DMS114 treated with DMSO at 0.1 percent for 48 hours (cell line): ENCODE data around the gene CCL8.
A peak's percentile ranks its signal among the peaks of the same experiment; 100 is the strongest.
"Not testable (repeated sequence)": the region's sequence is repeated elsewhere in the genome, so short reads cannot be mapped to it uniquely, and the experiment has no call there.

Source experiments
- DNase-seq: peaks from one replicate; lab custom pipeline; 2025; ENCODE audit not compliant: unreplicated experiment; lab: John Stamatoyannopoulos, UW

CCL8 gene

GRCh38 chr17:34313164-34313563 lies 6.1 kb upstream of the CCL8 start:
- no peak for DNase-seq

DNA sequence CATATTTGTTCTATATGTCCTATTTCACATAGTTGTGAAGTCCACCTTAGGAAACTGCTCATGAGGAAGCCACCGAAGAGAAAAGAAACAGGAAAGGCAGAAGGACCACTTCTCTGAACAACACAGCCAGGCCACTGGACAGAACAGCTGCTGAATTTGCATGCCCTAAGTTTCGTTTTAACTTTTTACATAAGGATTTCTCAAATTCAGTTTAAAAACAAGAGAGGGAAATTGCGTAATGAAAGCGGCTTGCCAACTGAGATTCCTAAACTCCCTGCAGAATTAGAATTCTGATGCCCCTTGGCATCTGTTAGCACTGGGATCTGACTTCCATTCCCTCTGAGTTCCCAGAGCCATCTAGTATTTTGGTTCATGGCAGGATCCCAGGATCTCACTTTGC lies 5.0 kb upstream of the CCL8 start:
- no peak for DNase-seq

DNA sequence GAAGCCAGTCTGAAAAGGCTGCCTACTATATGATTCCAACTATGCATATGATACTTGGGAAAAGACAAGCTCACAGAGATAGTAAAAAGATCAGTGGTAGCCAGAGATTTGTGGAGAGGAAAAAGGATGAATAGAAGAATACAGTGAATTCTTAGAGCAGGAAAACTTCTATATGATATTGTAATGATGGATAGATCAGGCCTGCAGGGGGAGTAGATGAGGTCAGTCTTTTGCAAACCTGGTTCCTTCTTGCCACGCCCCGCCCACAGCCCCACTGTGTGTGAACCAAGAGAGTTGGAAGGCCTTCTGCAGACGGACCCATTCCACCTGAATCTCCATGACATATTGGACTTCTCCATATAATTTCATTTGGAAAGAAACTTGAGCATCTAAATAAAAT lies 761 bp upstream of the CCL8 start:
- DNase-seq, result no peak

DNA sequence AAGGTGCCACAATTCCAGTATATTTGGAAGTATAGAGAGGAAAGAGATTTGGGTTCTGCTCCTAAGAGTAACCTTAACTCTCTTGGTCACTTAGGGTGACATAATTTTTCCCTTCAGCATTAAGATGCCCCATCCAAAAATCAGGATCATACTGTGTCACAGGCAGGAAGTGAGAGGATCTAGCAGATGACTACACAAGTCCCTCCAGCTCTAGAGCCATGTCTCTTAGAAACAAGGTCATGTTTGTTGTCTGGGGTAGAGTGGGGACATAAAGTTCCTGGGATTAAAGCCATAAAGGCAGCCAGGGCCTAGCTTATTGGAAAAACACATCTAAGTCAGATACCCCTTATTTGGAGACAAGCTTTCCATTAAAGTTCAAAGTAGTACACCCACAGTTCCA lies 2.7 kb downstream of the CCL8 start:
- no peak for DNase-seq

- DNase-seq, result not testable (repeated sequence)
Measured at GRCh38 chr17:34327580-34327979, 8.3 kb downstream of the CCL8 start.

GRCh38 chr17:34337701-34338100 lies 18.5 kb downstream of the CCL8 start:
- DNase-seq, result no peak

DNA sequence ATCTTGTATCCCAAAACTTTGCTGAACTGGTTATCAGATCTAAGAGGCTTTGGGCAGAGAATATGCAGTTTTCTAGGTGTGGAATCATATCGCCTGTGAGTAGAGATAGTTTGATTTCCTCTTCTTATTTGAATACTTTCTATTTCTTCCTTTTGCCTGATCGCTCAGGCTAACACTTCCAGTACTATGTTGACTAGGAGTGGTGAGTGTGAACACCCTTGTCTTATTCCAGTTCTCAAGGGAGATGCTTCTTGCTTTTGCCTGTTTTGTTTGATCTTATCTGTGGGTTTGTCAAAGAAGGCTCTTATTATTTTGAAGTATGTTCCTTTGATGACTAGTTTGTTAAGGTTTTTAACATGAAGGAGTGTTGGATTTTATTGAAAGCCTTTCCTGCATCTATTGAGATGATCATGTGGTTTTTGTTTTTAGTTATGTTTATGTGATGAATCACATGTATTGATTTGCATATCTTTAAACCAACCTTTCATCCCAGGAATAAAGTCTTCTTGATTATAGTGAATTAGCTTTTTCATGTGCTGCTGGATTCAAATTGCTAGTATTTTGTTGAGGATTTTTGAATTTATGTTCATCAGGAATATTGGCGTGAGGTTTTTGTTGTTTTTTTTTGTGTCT lies 20.0 kb downstream of the CCL8 start:
- DNase-seq, result no peak

- no peak for DNase-seq
Measured at GRCh38 chr17:34341916-34342315, 22.7 kb downstream of the CCL8 start.

GRCh38 chr17:34347063-34347462 lies 27.8 kb downstream of the CCL8 start:
- DNase-seq, result no peak

DNA sequence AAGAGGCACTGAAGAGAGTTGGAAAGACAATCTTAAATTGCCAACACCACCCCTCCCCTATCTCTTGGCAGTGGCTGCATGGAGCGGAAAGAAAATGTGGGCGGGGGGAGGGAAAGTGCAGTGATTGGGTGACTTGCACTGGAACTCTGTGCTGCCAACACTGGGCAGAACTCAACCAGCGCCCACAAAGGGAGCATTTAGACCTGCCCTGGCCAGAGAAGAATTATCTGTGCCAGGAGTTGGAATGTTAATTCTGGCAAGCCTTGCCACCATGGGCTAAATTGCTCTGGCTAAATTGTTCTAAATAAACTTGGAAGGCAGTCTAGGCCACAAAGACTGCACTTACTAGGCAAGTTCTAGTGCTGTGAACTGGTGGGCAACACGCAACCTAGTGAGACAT lies 30.5 kb downstream of the CCL8 start:
- DNase-seq, result no peak

DNA sequence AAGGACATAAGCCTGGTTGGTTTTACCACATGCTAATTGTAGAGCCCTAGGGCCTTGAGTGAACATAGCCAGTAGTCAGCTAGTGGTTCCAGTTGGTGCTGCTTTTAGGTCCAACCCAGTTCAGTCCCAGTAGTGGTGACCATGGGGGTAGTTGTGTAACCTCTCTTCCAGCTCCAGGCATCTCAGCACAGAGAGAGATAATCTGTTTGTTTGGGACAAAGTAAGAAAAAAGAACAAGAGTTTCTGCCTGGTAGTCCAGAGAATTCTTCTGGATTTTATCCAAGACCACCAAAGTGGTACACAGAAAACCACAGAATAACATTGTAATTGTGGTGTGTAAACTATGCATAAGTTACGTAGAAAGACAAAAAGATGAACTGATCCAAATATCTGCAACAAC lies 31.9 kb downstream of the CCL8 start:
- DNase-seq, result no peak

- no peak for DNase-seq
Measured at GRCh38 chr17:34352191-34352590, 33.0 kb downstream of the CCL8 start.

GRCh38 chr17:34354637-34355036 lies 35.4 kb downstream of the CCL8 start:
- no peak for DNase-seq

DNA sequence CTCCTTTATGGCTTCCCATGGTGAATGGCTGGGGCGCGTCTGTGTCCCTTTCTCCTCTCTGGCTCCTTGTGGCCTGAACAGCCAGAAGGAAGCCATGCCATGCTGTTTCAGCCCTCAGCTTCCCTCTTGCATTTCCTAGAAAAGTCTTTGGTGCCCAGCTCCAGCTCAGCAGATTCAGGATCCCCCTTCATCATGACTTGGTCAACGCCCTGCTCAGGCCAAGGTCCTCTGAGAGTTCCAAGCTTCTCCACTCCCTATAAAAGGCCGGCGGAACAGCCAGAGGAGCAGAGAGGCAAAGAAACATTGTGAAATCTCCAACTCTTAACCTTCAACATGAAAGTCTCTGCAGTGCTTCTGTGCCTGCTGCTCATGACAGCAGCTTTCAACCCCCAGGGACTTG lies 37.0 kb downstream of the CCL8 start, which contains the start of gene CCL13:
Gene CCL13 (plus strand): TSS at position 287 of the 400 bp plus-strand sequence. CDS start 47 bp downstream, at position 334.
- DNase-seq, result no peak

- no peak for DNase-seq
Measured at GRCh38 chr17:34357398-34357797, 38.2 kb downstream of the CCL8 start.

- DNase-seq, result no peak
Measured at GRCh38 chr17:34358631-34359030, 39.4 kb downstream of the CCL8 start.

GRCh38 chr17:34360601-34361270 lies 41.5 kb downstream of the CCL8 start:
- no peak for DNase-seq

DNA sequence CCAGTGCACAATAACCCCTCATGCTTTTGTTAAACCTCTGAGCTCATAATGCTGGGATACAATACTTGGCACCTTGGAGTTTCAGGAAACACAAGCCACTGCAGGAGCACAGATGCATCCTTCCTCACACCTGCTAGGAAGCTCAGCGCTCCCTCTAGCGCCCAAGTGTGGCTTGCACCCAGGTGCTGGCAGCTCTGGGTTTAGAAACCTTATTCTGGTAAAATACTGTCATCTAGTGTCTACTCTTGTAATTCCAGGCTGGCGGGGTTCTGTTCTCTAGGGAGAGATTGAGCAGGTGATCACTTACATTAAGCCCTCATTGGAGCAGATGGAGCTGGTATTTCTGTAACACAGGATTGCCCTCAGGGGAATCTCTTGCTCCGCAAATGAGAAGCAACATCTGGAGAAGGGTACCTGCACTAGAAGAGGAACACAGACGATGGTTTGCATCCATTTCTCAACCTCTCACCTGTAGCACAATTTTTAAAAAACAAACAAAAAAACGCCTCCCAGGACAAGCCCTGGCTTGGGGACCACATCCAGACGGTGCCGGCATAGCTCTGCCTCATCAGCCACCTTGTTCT lies 42.3 kb downstream of the CCL8 start:
- DNase-seq, result peak; percentile 66

DNA sequence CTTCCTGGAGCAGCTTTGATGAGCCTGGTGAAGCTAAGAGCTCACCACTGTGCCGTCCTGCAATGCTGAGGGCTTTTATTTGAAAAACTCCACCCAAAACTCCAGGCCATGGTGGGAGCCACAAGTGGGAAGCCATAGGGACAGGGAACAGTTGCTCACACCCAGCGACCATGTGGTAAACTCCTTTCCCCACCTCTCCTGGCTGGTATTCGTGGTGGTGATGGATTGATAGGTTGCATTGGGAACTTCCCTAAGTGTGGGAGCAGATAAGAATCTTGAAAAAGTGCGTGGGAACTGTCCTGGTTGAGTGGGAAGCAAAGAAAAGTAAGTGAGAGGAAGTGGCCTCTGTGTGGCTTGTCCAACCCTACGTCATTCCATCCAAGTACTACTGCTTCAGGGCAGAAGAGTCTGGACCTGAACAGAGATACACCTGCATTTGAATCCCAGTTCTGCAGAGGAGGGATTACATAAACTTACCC lies 44.0 kb downstream of the CCL8 start, which contains the start of gene CCL1:
Gene CCL1 (minus strand): TSS at position 51 of the 479 bp plus-strand sequence. CDS start 72 bp downstream, outside the sequence.
- no peak for DNase-seq

- DNase-seq, result no peak
Measured at GRCh38 chr17:34364751-34365150, 45.5 kb downstream of the CCL8 start.

DNA sequence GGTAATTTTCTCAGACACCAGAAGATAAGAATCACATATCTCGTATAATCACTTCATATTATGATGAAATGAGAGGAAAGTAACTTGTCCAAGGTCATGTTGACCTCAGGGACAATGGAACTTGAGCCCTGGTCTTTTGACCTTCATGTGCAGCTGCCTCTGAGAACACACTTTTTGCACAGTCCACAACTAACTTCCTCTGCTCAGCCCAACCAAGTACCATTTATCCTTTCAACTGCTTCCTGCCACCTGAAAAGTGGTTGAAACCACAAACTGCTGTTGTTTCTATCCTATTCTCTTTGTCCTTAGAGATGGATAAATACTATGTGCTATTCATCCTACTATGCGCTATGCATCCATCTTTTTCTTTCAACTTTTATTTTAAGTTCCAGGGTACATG lies 46.1 kb downstream of the CCL8 start:
- no peak for DNase-seq

DNA sequence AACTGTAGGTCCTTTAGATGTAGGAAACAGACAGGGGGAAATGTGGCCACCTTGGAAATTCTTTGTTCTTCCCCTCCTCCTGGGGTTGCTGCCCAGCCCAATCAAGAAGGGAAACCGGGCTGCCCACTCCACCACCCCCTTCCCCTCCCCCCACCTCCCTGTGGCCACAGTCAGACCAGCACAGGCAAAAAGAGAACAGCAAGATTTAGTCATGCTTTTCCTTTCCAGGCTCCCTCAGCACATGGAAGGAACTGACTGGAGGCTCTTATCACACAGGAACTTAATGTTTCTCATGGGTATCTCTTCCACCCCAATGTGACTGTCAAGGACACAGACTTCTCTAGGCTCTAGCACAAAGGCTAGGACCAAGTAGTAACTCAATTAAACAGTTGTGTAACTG lies 46.8 kb downstream of the CCL8 start:
- no peak for DNase-seq
